GM18907 (cell line): ENCODE results near the gene QSER1.
"Not testable (repeated sequence)": the region's sequence is repeated elsewhere in the genome, so short reads cannot be mapped to it uniquely, and the experiment has no call there.

Source experiments
- ATAC-seq: cut with Tn5 transposase; IDR thresholded peaks from one replicate; pipeline ENCODE4 v1.9.1; 2021; ENCODE audit warnings: mild to moderate bottlenecking, moderate library complexity; ENCODE audit not compliant: unreplicated experiment

QSER1 gene

DNA sequence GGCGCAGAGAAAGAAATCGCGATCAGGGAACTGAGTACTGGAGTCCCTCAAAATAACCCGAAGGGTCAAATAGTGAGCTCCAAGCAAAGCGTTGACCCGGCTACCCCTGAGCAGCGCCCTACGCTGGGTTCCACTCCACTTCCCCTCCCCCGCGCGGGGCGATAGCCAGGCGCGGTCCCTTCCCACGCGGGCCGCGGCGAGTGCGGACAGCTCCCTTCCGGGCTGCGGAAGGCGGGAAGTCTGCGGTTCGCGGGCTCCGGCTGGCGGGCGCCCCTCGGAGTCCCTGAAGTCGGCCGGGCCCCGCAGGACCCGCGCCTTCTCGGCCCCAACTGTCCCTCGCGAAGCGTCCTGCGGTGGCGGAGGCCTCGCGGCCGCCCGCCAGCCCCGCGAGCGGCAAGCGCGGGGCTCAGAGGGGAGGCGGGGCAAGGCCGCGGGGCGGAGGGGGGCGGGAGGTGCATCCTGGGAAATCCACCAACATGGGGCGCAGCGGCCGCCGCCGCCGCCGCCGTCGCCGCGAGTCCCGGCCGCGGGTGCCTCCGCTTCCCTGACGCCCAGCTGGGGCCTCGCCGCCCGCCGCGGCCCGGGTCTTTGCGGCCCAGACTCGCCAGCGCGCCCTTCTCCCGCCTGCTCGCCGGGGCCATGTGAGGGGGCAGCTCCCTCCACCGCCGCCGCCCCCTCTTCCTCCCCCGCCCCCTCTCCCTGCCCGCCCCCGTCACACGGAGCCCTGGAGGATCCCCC is at the start of gene QSER1:
TSS of gene QSER1 (plus strand) at position 457 of the 738 bp plus-strand sequence. CDS start 315 bp downstream, outside the sequence.
- peak; percentile 68 for ATAC-seq

DNA sequence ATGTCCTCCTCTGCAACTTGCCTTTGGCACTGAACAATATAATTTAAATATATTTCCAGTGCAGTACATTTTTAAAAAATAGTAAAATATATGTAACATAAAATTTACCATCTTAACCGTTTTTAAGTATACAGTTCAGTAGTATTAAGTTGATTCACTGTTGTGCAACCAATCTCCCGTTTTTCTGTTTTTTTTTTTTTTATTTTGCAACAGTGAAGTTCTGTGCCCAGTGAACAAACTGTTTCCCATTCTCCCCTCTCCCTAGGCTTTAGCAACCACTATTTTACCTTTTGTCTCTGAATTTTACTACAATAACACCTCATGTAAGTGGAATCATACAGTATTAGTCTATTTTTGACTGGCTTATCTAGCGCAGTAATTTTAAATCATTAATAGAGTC is 49.1 kb upstream of the QSER1 start:
- ATAC-seq, result no peak

DNA sequence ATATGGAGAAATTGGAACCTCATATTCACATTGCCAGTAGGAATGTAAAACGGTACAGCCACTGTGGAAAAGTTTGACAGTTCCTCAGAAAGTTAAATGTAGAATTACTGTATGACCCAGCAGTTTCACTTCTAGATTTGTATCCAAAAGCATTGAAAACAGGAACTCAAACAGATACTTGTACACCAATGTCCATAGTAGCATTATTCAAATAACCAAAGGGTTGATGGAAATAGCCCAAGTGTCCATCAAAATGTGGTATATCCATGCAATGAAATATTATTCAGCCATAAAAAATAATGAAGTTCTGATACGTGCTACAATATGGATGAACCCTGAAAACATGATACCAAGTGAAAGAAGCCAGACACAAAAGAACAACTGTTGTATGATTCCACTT is 45.1 kb upstream of the QSER1 start:
- ATAC-seq, result no peak

DNA sequence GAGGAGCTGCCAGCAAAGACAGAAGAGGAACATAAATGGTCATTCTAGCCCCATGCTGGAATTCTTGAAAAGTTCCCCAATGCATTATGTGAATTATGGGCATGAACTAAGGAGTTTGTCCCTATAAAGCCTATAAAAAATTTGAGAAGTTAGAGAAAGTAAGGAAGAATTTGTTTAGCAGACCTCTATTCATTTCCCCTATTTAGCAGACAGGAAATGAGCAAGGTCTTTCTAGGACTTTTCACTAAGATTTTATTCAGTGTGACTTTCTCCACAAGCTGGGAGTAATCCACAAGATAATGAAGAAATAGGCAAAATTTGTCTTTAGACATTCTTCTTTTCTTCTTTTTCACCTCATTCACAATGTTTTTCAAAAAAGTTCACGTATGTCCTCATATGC is 42.9 kb upstream of the QSER1 start:
- ATAC-seq, result no peak

DNA sequence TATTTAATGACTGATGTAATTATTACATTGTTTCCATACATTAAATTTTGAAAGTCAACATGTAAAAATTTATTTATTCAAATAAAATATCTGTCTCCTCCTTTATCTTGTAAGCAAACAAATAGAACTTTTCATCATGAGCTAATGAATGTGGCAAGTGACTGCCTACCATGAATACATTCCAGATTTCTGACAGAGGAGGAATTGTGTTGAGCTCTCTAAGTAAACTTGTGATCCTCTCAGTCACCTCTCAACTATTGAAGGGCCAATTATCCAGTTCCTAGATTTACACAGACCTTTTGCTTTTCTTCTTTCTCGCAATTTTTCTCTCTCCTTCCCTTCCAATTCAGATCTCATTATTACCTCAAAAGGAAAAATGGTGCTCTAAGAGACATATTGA is 41.4 kb upstream of the QSER1 start:
- ATAC-seq, result no peak

DNA sequence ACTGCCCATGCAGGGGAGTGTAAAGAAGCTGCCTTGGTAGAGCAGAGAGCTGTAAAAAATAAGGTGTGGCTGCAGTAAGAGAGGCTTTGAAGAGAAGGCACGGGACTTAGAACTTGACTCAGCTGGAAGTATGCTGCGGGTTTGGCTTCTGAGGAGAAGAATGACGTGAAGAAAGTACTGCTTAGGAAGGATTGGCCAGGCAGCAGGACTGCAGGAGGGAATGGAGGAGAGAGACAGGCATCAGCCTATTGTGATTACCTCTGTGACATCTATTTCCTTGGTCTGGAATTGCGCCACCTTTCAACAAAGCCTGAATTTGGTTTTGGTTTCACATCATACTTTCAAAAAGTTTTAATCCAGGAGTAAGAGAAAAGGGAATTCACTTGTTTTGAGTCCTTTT is 40.4 kb upstream of the QSER1 start:
- ATAC-seq, result no peak

DNA sequence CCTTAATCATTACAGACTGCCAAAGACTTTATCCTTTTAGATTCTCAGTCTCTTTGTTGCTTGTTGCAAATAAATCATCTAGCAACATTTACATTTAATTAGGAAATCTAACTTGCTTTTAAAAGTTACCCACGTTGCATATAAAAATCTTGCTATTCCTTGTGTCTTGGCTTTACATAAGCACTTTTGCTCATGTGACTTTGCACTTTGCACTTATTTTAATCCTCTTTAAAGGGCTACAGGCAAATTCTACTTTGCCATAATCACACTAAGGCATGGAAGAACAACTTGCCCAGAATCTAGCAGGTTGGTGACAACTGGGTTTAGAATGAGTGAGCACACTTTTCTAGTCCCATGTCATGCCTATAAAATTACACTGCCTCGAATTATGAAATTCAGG is 37.0 kb upstream of the QSER1 start:
- ATAC-seq, result no peak

DNA sequence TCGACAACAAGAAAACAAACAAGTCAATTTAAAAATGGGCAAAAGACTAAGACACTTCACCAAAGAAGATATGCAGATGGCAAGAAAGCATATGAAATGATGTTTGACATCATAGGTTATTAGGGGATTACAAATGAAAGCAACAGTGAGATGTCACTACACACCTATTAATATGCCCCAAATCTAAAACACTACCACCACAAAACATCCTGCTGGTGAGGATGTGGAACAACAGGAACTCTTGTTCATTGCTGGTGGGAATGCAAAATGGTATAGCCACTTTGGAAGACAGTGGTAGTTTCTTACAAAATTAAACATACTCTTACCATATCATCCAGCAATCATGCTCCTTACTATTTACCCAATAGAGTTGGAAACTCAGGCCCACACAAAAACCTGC is 33.9 kb upstream of the QSER1 start:
- ATAC-seq, result no peak

DNA sequence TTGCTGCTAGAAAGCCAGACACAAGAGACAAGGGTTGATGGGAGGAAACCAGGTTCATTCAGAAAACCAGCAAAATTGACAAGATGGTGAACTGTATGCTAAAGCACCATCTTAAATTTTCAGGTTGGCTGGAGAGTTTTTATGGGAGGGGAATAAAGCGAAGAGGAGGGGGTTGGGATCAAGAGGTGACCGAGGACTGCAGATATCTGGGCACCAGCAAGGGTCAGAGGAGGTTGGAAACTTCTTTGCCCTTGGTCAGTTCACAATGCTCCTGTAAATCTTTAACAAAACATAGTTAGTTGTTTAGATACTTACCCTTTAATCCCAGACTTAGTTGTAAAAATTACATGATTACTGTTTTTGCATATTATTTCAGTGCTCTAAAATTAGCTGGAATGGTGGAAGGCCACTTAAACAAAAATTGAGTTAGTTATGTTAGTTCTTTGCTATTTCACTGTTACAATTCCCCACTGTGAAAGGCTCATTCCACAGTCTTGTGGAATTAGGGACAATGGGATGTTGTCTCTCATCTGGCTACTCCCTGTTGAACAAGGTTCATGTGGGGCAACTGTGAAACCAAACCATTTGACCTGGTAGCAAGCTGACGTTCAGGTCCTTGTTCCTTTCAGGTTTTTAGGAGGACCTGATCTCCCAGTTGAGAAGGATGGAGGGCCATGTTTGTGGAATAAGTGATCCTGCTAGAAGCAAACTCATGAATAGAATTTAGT is 30.6 kb upstream of the QSER1 start:
- ATAC-seq, result no peak

DNA sequence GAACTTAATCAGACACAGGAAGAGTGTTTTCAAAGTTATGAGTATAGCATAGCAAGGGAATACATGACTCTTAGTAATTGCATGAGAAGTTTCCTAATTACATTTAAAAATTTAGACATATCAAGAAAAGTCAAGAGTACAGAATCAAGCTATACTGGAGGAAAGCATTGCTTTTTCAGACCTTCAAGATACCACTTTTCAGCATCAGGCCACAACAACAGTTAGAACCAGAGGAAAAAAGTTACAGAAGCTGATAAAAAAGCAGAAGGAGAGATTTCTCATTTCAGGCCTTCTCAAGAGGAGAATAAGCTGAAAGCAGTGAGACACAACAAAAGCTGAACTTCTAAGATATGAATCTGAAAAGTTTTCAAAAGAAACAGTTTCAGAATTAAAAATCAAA is 28.1 kb upstream of the QSER1 start:
- ATAC-seq, result no peak

DNA sequence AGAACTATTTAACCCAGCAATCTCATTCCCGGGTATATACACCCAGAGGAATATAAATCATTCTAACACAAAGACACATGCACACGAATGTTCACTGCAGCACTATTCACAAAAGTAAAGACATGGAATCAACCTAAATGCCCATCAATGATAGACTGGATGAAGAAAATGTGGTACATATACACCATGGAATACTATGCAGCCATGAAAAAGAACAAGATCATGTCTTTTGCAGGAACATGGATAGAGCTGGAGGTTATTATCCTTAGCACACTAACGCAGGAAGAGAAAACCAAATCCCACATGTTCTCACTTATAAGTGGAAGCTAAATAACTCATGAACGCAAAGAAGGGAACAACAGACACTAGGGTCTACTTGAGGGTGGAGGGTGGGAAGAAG is 23.9 kb upstream of the QSER1 start:
- not testable (repeated sequence) for ATAC-seq

DNA sequence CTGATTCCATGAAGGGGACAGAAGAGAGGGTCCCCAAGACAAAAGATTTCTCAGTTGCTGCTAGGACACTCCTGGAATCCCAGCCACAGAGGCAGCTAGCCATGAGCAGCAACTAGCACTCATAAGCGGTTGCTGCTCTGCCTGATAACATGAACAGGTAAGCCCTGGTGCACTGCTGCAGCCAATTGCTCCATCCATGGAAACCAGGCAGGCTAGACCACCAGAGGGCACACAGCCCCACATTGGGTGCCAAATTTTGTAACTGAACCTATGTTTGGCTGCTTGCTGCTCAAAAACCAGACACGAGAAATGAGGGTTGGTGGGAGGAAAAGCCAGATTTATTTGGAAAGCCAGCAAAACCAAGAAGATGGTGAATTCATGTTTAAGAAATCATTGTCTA is 21.9 kb upstream of the QSER1 start:
- no peak for ATAC-seq

DNA sequence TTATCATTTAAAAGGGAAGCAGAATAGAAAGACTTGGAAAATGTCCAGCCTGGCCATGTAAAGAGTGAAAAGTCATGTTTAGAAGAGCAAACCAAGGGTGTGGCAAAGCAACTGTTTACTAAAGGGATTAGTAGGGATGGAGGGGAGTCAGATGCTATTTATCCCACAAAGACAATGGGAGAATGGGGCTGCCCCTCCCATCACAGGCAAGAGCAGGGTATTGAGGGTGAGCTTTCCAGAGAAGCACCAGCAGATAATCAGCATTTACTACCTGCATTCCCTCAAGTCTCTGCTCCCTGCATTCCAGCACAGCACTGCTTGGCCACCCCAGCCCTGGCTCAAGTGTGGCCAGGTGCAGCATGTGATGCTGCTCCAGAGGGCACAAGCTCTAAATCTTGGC is 18.5 kb upstream of the QSER1 start:
- no peak for ATAC-seq

DNA sequence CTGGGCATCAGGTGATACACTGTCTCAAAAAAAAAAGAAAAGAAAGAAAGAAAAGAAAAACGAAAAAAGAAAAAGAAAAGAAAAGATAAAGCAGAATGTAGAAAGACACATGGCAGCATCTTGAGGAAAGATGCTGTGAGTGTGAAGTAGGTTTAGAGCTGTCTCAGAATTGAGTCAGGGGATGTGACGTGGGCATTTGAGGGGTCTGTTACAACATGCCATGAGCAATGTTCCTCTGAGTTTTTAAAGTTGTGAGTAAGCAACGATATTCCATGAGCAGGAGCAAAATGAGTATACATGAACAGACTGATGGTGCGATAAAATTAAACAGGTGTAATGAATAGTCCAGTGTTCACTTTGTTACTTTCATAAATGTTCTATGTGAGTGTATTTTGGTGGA is 11.3 kb upstream of the QSER1 start:
- no peak for ATAC-seq

DNA sequence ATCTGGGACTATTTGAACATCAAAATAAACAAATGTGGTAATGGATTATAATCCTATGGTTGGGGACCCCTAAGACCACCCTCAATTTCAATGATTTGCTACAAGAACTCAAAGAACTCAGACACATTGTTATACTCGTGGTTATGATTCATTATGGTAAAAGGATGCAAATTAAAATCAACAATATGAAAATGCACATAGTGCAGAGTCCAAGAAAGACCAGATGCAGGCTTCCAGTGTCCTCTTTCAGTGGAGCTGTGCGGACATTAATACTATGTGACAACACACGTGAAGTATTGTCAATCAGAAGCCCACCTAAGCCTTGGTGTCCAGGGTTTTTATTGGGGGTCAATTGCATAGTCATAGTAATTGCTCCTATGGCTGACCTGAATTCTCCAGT is 9.2 kb upstream of the QSER1 start:
- ATAC-seq, result no peak

DNA sequence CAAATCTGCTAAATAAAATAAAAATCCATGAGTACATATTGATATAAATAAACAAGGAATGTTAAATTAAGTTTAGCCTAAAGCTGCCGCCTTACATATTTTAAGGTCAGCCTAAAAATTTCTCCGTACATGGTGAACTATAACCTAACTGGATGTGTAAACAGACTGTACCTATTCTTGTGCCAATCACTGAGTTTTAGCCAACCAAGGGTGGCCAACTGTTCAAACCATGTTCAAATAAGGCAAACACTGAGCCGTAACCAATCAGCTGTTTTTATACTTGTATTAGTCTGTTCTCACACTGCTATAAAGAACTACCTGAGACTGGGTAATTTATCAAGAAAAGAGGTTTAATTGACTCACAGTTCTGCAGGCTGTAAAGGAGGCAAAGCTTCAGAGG is 8.6 kb upstream of the QSER1 start:
- ATAC-seq, result no peak

DNA sequence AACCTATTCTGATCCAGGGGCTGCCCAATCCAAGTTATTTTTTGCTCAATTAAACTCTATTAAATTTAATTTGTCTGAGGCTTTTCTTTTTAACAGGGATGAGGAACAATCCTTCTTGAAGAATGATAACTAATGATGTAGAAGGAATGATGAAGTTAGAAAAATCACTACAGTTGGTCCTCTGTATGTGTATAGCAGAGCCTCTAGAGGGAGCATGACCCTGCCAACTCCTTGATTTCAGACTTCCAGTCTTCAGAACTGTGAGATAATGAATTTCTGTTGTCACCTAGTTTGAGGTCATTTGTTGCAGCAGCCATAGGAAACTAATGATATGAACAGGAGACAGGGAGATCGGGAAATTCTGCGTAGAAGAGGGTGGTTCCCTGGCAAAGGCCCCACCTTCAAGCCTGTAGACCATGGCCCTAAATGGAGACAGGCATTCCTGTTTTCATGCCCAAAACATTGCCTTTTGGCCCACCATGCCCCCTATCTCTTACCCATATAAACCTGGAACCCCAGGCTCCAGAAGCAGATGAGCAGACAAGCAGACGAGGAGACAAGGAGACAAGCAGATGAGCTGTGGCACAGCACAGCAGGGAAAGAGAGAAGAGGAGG is 7.7 kb upstream of the QSER1 start:
- no peak for ATAC-seq

DNA sequence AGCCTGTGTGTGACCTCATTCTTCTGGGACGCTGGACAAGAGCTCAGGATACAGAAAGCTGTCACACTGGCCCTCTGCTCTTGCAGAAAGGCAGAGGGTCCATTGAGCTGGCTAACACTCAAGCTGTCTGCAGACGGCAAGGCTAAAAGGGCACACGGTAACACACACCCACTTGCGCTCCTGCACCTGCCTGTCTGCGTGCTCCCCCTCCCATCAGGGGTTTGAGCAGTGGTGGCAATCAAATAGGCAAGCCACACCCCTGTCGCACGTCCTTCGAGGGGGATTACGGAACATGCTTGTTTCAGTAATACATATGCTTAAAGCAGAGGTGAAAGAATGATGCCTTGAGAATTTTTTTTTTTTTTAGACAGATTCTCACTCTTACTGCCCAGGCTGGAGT is 7.1 kb upstream of the QSER1 start:
- no peak for ATAC-seq

DNA sequence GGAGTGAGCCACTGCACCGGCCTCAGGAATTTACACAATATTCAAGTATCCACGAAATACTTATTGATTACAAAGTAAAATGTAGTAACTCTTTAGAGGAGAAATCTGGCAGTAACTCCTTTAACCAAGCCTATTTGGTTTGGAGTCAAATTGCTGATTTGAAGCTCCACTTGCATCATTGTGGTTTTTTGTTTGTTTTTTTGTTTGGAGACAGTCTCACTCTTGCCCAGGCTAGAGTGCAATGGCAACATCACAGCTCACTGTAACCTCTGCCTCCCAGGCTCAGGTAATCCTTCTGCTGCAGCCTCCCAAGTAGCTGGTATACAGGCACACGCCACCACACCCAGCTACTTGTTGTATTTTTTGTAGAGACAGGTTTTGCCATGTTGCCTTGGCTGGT is 6.4 kb upstream of the QSER1 start:
- ATAC-seq, result no peak

DNA sequence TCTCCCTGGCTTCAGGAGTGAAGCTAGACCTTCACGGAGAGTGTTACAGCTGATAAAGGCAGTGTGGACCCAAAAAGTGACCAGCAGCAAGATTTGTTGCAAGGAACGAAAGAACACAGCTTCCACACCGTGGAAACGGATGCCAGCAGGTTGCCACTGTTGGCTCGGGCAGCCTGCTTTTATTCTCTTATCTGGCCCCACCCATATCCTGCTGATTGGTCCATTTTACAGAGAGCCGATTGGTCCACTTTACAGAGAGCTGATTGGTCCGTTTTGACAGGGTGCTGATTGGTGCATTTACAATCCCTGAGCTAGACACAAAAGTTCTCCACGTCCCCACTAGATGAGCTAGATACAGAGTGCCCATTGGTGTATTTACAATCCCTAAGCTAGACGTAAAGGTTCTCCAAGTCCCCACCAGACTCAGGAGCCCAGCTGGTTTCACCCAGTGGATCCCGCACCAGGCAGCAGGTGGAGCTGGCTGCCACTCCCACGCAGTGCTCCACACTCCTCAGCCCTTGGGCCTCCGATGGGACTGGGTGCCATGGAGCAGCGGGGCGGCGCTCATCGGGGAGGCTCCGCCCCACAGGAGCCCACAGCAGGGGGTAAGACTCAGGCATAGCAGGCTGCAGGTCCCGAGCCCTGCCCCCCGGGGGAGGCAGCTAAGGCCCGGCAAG is 4.8 kb upstream of the QSER1 start:
- ATAC-seq, result not testable (repeated sequence)

DNA sequence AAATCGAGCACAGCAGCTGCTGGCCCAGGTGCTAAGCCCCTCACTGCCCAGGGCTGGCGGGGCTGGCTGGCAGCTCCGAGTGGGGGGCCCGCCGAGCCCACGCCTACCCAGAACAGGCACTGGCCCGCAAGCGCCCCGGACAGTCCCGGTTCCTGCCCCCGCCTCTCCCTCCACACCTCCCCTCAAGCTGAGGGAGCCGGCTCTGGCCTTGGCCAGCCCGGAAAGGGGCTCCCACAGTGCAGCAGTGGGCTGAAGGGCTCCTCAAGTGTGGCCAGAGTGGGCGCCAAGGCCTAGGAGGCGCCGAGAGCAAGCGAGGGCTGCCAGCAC is 4.3 kb upstream of the QSER1 start:
- not testable (repeated sequence) for ATAC-seq

DNA sequence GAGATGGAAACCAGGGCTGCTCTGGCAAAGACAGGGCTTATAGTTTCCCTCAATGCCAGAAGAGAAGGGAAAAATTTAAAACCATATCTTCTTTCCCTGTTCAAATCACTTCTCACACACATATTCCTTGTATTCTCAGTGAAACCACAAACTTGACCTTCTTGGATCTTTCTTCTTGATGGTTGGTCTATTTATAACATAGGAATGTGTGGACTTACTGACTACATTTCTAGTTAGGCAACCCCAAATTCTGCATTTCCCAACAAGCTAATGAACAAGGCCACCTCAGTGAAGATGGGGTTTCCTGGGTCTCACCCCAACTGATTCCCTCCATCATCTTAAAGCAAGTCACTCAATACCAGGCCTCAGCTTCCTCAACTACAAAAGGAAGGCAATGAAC is 3.8 kb upstream of the QSER1 start:
- no peak for ATAC-seq
